ENCODE measurements around the gene GJC2.

Gene GJC2

DNA sequence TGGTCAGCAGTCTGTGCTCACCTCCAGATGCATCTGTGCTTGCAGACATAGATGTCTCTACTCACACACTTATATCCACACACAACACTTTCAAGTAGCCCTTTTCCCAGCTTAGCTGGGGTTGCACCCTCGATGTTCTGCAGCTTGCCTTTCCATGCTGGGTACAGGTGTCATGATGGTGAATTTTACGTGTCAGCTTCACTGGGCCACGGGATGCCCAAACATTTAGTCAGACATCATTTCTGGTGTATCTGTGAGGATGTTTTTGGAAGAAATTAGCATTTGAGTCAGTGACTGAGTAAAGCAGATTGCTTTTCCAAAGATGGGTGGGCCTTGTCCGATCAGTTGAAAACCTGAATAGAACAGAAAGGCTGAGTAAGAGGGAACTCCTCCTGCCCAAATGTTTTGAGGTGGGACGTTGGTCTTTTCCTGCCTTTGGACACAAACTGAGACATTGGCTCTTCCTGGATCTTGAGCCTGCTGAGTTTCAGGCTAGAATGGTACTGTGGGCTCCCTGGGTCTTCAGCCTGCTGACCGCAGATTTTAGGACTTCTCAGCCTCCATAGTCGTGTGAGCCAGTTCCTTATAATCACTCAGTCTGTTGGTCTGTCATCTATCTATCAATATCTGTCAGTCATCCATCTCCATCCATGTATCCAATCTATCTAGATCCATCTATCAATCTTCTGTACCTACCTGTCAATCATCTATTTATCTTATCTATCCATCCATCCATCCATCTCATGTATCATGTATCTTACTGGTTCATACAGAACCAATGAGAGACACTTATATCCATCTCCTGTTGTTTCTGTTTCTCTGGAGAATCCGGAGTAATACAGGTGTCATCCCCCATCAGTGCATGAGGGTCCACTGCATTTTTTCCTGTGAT is 45.4 kb downstream of the GJC2 start:
- no peak for DNase-seq

DNA sequence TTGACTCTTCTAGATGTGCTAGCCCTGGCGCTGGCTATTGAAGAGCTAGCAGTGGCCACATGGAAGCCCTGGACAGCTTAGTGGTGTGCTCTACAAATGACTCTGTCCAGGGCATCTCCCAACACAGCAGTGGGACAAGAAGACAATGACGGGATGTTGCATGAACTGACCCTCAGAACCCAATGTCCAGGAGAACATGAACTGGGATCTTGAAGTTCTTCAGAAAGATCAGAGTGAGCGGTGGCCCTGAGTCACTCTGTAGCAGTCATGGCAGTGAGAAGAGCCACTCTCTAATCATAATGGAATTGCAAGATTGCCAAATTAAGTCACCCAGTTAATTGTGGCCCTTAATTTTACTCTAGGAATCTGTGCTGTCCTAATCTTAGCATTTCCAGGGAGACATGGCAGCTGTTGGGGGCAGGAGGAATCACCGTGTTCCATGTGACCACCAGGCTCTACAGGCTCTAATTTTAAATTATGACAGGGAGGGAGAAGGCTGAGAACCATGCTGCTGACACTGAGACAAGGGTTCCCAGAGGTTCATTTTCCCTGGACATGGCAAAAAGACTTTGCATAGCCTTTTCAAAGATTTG is 47.9 kb downstream of the GJC2 start:
- DNase-seq: no peak

DNA sequence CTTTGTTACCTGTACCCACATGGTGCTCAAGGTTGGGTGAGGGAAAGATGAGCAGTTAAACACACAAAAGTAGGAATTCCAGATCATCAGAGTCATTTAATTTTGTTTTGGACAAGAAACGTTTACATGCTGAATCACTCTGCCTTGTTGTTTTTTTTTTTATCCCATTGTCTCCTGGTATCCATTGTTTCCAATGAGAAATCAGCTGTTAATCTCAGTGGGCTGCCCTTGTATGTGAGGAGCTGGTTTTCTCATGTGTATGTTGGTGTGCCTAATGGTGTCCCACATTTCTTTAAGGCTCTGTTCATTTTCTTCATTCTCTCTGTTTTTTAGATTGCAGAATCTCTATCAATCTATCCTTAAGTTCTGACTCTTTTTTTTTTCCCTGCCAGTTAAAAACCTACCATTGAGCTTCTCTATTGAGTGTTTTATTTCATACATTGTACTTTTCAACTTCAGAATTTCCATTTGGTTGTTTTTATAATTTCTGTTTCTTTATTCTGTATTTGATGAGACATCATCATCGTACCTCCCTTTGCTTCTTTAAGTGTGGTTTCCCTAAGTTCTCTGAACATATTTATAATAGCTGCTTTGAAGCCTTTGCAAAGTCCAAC is 49.4 kb downstream of the GJC2 start:
- no peak for DNase-seq

DNA sequence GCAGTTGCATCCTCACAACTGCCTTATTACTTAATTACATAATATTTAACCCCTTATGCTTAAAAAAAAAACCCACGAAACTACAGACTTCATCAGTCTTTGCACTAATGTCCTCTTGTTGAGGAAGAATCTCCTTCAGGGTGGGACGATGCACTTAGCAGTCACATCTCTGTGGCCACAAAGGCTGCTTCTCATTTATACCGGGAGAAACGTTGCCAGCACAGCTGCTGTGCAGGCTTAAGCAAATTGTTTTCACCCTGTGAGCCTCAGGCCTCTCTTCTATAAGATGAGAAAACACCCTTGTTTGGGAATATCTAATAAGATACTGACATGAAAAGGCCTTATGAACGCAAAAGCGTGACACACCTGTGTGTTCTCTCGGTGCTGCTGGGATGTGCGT is 55.2 kb downstream of the GJC2 start:
- no peak for DNase-seq

DNA sequence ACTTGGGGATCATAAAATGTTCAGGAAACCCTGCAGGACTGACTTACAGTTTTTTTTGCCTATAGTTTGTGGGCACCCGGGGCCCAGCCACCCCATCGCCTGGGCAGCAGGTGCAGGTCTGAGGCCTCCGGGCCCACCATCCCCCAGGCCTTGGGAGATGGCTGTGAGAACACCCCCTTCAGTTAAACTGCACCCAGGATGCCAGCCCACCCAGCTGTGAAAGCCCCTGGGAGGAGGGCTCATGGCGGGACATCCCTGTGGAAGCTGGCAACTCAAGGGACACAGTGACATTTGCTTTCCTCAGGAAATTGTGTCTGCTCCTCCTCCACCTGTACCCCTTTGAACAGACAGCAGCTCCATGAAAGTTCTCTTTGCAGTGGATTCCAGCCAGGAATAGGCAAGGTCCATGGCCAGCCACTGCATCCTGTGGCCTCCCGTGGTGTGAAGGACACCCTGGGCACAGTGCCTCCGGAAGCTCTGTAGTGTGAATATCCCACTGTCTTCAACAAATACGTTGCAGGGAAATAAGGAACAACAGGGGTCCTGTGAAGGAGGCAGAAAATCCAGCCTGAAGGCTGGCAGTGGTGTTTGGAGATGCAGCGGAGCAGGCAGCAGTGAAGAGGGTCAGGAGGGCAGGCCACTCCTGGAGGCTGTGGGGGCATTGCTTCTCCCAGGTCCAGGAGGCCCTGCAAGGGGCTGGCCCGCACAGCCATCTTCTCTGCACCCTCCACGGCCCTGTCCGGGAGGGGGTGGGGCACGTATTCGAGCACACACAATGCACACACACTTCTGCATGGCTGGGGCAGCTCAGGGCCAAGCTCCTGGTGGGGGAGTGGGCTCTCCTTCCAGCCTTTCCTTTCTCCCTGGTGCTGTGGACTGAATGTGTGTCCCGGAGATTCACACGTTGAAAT is 56.1 kb downstream of the GJC2 start:
- DNase-seq: no peak

DNA sequence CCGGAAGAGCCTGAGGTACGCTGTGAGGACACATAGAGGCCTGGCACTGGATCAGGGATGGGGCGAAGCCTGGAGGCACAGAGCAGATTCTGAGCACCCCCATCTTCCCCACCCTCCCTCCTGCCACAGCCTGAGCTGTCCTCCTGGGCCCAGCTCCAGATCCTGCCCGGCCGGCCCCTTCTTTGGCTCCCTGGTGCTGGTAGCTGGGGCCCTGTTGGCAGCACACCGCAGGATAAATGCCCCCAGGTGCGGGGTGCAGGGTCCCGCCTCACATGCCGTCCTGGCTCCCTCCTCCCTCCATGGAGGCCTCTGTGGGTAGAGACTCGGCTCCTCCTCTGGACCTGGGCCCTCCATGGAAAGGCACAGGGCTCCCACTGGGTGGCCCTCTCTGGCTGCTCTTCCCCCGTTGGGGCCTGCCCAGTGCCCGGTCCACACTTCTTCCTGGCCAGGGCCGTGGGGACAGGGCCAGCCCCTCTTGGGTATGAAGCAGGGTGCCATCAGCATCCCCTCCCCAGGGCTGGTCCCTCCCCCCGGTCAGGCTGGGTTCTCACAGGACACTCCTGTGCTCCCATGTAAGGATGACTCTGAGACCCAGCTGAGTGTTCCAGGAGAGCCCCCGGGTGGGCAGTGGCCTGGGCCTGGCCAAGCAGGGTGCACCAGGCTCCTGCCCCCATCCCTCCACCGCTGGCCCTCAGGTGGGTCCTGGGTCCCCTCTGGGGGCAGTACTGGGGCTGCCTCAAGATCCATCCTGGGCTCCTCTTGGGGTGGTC is 57.0 kb downstream of the GJC2 start:
- no peak for DNase-seq

DNA sequence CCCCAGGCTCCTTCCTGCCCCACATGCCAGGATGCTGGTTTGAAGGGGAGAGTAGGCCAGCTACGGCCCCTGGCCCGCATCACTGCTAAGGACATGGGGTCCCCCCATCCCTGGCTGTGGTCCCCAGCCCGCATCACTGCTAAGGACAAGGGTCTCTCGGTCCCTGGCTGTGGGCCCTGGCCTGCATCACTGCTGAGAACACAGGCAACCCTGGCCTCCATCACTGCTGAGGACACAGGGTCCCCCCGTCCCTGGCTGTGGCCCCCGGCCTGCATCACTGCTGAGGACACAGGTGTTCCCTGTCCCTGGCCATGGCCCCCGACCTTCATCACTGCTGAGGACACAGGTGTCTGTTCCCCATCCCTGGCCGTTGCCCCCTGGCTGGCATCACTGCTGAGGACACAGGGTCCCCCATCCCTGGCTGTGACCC is 57.7 kb downstream of the GJC2 start:
- no peak for DNase-seq

DNA sequence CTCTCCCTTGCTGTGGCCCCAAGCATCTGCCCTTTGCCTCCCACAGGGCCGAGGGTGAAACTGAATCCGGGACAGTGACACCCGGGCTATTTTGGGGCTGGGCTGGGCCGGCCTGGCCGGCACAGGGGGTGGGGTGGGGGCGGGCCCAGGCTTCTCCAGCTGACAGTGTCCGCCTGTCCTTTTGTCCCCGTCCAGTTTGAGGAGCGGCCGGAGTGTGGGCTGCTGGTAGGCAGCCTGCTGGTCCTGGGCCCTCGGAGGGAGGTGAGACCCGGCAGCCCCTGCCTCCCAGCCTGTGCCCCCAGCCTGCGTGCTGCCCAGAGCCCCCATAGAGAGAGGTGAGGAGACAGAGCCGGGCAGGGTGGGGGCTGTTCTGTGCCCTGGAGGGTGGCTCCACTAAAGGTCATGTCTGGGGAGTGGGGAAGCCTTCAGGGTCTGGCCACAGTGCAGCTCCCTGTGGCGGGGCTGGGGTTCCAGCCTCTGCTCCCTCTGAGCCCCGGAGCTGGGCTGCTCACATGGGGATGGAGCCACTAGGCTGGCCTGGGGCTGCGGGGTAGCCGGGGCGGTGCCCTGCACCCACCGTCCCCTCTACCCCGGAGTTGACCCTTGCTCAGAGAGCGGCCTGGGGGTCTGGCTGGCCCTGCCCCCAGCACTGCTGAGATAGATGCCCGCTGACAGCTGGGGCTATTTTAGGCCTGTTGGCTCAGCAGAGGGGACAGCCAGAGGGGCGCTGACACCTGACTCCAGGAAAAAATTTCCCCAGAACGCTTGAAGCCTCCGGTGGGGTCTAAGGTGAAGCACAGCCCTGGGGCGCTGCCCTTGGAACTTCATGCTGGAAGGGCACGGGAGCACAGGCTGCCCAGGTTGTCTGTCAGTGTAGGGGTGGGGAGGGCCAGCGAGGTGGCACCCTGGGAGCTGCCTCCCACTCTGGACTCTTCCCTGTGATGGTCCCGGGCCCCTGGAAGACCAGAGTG is 58.4 kb downstream of the GJC2 start, which contains the start of gene OBSCN:
OBSCN (plus strand) TSS at position 194 of the 971 bp plus-strand sequence. CDS start 3,740 bp downstream, outside the sequence.
- no peak for DNase-seq

DNA sequence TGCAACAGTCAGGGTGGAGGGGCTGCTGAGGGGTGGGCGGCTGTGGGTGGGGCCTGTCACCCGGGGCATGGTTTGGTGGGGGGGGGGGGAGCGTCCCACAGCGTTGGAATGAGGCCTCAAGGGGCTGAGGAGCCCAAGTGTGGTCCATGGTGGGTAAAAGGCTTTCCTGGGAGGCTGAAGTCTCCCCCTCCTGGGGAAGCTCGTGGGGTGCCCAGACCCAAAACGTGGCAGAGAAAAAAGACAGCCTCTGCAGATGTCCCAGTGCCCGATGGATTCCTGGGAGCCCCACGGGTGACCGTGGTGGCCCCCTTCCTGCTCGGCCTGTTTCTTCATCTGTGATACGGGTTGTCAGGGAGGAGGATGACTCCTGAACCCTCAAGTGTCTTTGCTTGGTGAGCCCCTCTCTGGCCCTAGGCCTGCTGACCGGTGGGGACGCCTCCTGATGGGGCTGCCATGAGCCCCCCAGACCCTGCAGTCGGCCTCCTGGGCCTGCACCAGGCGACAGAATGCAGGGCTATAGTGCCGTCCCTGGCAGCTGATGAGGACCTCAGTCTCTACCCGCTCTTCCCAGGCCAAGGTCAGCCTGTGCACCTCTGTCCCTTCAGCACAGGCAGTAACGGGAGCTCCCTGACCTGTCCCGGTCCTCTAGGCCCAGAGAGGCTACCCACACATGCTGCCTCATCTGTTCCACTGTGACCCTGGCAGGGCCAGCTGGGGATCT is 59.3 kb downstream of the GJC2 start:
- DNase-seq: no peak
